Measurements from ENCODE around the gene PCDHB16.
A peak's percentile ranks its signal among the peaks of the same experiment; 100 is the strongest.
"Not testable (repeated sequence)": the region's sequence is repeated elsewhere in the genome, so short reads cannot be mapped to it uniquely, and the experiment has no call there.

Gene PCDHB16

DNA sequence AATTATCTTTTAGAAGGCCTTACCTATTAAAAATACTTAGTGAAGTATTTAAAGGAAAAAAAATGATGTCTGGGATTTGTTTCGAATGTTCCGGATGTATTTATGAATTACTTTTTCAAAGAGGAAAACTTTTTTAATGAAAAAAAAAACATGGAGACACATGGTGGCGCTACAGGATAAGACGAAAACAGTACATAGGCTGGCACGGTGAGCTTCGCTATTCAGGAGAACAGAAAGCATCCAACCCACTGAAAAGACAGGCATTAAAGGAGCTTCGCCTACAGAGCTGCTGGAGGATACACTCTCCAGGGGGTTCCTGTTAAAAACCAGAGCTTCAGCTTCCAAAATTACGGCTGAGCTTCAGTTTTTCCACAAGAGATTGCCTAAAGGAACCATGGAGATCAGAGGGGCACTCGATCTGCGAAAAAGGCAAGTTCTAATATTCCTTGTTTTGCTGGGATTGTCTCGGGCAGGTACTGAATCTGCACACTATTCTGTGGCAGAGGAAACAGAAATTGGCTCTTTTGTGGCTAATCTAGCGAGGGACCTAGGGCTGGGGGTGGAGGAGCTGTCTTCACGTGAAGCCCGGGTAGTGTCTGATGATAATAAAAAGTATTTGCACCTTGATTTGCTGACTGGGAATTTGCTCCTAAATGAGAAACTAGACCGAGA lies 41.1 kb downstream of the PCDHB16 start, which contains the start of gene PCDHB14:
Gene PCDHB14 (plus strand): TSS at position 232 of the 672 bp plus-strand sequence. CDS start 163 bp downstream, at position 395.
- Histone ChIP-seq H3K18ac (ENCODE audit: low read length) (no peak within 1 kb of the TSS), H3K36me3 (ENCODE audit: control insufficient read depth in 1 of 2, insufficient read depth in 2 of 2, low read length in 2 of 2) (no peaks in the 10 kb centered on the region), H2AFZ (ENCODE audit: insufficient read depth, low read length, poor library complexity) (no peak within 1 kb of the TSS), H3K14ac (ENCODE audit: low read length) (no peak within 1 kb of the TSS), H2BK120ac (ENCODE audit: insufficient read depth, low read length, poor library complexity) (no peak within 1 kb of the TSS), H4K12ac (ENCODE audit: low read depth, low read length) (no peak within 1 kb of the TSS), H3K79me1 (ENCODE audit: low read length) (no peaks in the 10 kb centered on the region), H4K91ac (ENCODE audit: low read depth, low read length) (no peak within 1 kb of the TSS), H2AK5ac (ENCODE audit: low read length) (no peak within 1 kb of the TSS), H4K8ac (ENCODE audit: low read depth, low read length) (peak within 1 kb of the TSS; percentile 42), H3K4ac (ENCODE audit: low read depth, low read length) (no peak within 1 kb of the TSS), H2BK5ac (ENCODE audit: low read depth, low read length, poor library complexity) (no peak within 1 kb of the TSS), H3K27me3 (ENCODE audit: insufficient read depth, low read length) (no peaks in the 10 kb centered on the region), H3K9me3 (ENCODE audit: insufficient read depth, low read depth, low read length) (peaks cover 6% of the 10 kb centered on the region), H3K4me2 (ENCODE audit: low read length) (peak within 1 kb of the TSS; percentile 8), H2BK12ac (ENCODE audit: low read length) (no peak within 1 kb of the TSS), H3K27ac (ENCODE audit: low read depth, low read length) (no peak within 1 kb of the TSS), H3K79me2 (ENCODE audit: control insufficient read depth, insufficient read depth, low read length, poor library complexity) (no peaks in the 10 kb centered on the region), H3K23ac (ENCODE audit: low read length) (no peak within 1 kb of the TSS), H3K4me1 (ENCODE audit: control insufficient read depth in 1 of 2, insufficient read depth in 2 of 2, low read length in 2 of 2) (no peaks in the 10 kb centered on the region), H3K4me3 (ENCODE audit: low read depth, low read length) (no peak within 1 kb of the TSS), H3K9ac (ENCODE audit: low read length) (no peak within 1 kb of the TSS)
- no CpG with 5 or more reads among the region's 15 CpGs for WGBS (ENCODE audit: extremely low coverage, insufficient coverage, insufficient read length)
- DNase-seq, result peak in 1 of 2 donors; percentile 3

DNA sequence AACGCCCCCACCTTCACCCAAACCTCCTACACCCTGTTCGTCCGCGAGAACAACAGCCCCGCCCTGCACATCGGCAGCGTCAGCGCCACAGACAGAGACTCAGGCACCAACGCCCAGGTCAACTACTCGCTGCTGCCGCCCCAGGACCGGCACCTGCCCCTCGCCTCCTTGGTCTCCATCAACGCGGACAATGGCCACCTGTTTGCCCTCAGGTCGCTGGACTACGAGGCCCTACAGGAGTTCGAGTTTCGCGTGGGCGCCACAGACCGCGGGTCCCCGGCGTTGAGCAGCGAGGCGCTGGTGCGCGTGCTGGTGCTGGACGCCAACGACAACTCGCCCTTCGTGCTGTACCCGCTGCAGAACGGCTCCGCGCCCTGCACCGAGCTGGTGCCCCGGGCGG lies 42.7 kb downstream of the PCDHB16 start:
- H3K4ac ChIP-seq (ENCODE audit: low read depth, low read length); H3K23ac ChIP-seq (ENCODE audit: low read length); H2AK5ac ChIP-seq (ENCODE audit: low read length); H2BK120ac ChIP-seq (ENCODE audit: insufficient read depth, low read length, poor library complexity); H3K4me3 ChIP-seq (ENCODE audit: low read depth, low read length); H2BK5ac ChIP-seq (ENCODE audit: low read depth, low read length, poor library complexity); H4K91ac ChIP-seq (ENCODE audit: low read depth, low read length); H3K79me2 ChIP-seq (ENCODE audit: control insufficient read depth, insufficient read depth, low read length, poor library complexity); H4K12ac ChIP-seq (ENCODE audit: low read depth, low read length); H3K4me1 ChIP-seq (ENCODE audit: control insufficient read depth in 1 of 2, insufficient read depth in 2 of 2, low read length in 2 of 2); DNase-seq; H3K9me3 ChIP-seq (ENCODE audit: insufficient read depth, low read depth, low read length); H3K79me1 ChIP-seq (ENCODE audit: low read length); H3K4me2 ChIP-seq (ENCODE audit: low read length); H4K8ac ChIP-seq (ENCODE audit: low read depth, low read length); H3K14ac ChIP-seq (ENCODE audit: low read length); H2BK12ac ChIP-seq (ENCODE audit: low read length); H2AFZ ChIP-seq (ENCODE audit: insufficient read depth, low read length, poor library complexity); H3K18ac ChIP-seq (ENCODE audit: low read length); H3K27me3 ChIP-seq (ENCODE audit: insufficient read depth, low read length); H3K36me3 ChIP-seq (ENCODE audit: control insufficient read depth in 1 of 2, insufficient read depth in 2 of 2, low read length in 2 of 2); H3K27ac ChIP-seq (ENCODE audit: low read depth, low read length); H3K9ac ChIP-seq (ENCODE audit: low read length): not testable (repeated sequence)
- no CpG with 5 or more reads among the region's 40 CpGs for WGBS (ENCODE audit: extremely low coverage, insufficient coverage, insufficient read length)

DNA sequence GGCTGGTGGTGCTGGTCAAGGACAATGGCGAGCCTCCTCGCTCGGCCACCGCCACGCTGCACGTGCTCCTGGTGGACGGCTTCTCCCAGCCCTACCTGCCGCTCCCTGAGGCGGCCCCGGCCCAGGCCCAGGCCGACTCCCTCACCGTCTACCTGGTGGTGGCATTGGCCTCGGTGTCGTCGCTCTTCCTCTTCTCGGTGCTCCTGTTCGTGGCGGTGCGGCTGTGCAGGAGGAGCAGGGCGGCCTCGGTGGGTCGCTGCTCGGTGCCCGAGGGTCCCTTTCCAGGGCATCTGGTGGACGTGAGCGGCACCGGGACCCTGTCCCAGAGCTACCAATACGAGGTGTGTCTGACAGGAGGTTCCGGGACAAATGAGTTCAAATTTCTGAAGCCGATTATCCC lies 43.2 kb downstream of the PCDHB16 start:
- H4K91ac ChIP-seq (ENCODE audit: low read depth, low read length); H3K4me3 ChIP-seq (ENCODE audit: low read depth, low read length); H3K79me2 ChIP-seq (ENCODE audit: control insufficient read depth, insufficient read depth, low read length, poor library complexity); H2AK5ac ChIP-seq (ENCODE audit: low read length); H4K8ac ChIP-seq (ENCODE audit: low read depth, low read length); H2BK5ac ChIP-seq (ENCODE audit: low read depth, low read length, poor library complexity); H2BK120ac ChIP-seq (ENCODE audit: insufficient read depth, low read length, poor library complexity); H3K36me3 ChIP-seq (ENCODE audit: control insufficient read depth in 1 of 2, insufficient read depth in 2 of 2, low read length in 2 of 2); H3K4me2 ChIP-seq (ENCODE audit: low read length); H3K4me1 ChIP-seq (ENCODE audit: control insufficient read depth in 1 of 2, insufficient read depth in 2 of 2, low read length in 2 of 2); H3K79me1 ChIP-seq (ENCODE audit: low read length); DNase-seq; H3K9me3 ChIP-seq (ENCODE audit: insufficient read depth, low read depth, low read length); H3K18ac ChIP-seq (ENCODE audit: low read length); H3K9ac ChIP-seq (ENCODE audit: low read length); H3K14ac ChIP-seq (ENCODE audit: low read length); H3K23ac ChIP-seq (ENCODE audit: low read length); H2BK12ac ChIP-seq (ENCODE audit: low read length); H3K27me3 ChIP-seq (ENCODE audit: insufficient read depth, low read length); H4K12ac ChIP-seq (ENCODE audit: low read depth, low read length); H3K4ac ChIP-seq (ENCODE audit: low read depth, low read length); H2AFZ ChIP-seq (ENCODE audit: insufficient read depth, low read length, poor library complexity); H3K27ac ChIP-seq (ENCODE audit: low read depth, low read length): not testable (repeated sequence)
- WGBS (ENCODE audit: extremely low coverage, insufficient coverage, insufficient read length), result no CpG with 5 or more reads among the region's 30 CpGs

DNA sequence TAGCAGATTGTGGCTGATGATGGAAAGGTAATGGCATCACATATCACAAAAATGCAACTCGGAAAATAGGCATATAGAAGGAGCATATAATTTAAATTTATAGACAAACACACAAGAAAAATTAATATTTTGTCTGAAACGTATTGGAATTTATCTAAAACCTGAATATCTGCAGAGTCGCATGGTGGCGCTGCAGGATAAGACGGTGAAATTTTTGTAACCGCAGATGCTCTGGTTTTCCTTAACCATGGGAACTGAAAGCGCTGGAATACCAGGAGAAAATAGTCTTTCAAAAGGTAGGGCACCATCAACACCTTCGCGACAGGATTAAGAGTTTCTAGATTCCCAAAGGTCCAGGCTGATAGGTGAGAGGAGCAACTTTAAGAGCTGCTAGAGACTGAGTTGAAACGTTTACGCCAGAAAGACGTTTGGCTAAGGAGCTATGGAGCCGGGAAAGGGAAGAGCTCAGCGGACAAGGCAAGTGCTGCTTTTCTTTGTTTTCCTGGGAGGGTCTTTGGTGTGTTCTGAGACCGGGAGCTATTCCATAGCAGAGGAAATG lies 52.0 kb downstream of the PCDHB16 start:
- Histone ChIP-seq H3K27ac (ENCODE audit: low read depth, low read length) (no peak overlapping the region), H3K27me3 (ENCODE audit: insufficient read depth, low read length) (no peaks in the 10 kb centered on the region), H4K12ac (ENCODE audit: low read depth, low read length) (no peak overlapping the region), H3K4ac (ENCODE audit: low read depth, low read length) (no peak overlapping the region), H3K18ac (ENCODE audit: low read length) (no peak overlapping the region), H2AFZ (ENCODE audit: insufficient read depth, low read length, poor library complexity) (no peak overlapping the region), H3K23ac (ENCODE audit: low read length) (no peak overlapping the region), H3K9me3 (ENCODE audit: insufficient read depth, low read depth, low read length) (peaks cover 17% of the 10 kb centered on the region), H4K91ac (ENCODE audit: low read depth, low read length) (no peak overlapping the region), H4K8ac (ENCODE audit: low read depth, low read length) (no peak overlapping the region), H2BK5ac (ENCODE audit: low read depth, low read length, poor library complexity) (no peak overlapping the region), H3K4me2 (ENCODE audit: low read length) (no peak overlapping the region), H3K79me2 (ENCODE audit: control insufficient read depth, insufficient read depth, low read length, poor library complexity) (no peaks in the 10 kb centered on the region), H3K4me1 (ENCODE audit: control insufficient read depth in 1 of 2, insufficient read depth in 2 of 2, low read length in 2 of 2) (no peaks in the 10 kb centered on the region), H2BK120ac (ENCODE audit: insufficient read depth, low read length, poor library complexity) (no peak overlapping the region), H3K36me3 (ENCODE audit: control insufficient read depth in 1 of 2, insufficient read depth in 2 of 2, low read length in 2 of 2) (peaks cover 0 to 8% of the 10 kb centered on the region in 2 experiments), H2AK5ac (ENCODE audit: low read length) (no peak overlapping the region), H2BK12ac (ENCODE audit: low read length) (no peak overlapping the region), H3K79me1 (ENCODE audit: low read length) (no peaks in the 10 kb centered on the region), H3K14ac (ENCODE audit: low read length) (no peak overlapping the region), H3K4me3 (ENCODE audit: low read depth, low read length) (no peak overlapping the region), H3K9ac (ENCODE audit: low read length) (no peak overlapping the region)
- no peak for DNase-seq
- no CpG with 5 or more reads among the region's 15 CpGs for WGBS (ENCODE audit: extremely low coverage, insufficient coverage, insufficient read length)

Measured in trophoblast cell (in vitro differentiated cells and primary cell).